IMR-90 (cell line): ENCODE data around the gene ENPP6. TPM values are rescaled to one million over a fixed set of nuclear protein-coding genes. Genes with fewer than 3 reads are reported as not detected.

Experiments used
- ATAC-seq: fragments of 200-7000 bp; cut with Tn5 transposase; 2 replicates; pipeline ENCODE4 v1.9.1; 2020; ENCODE audit warnings: low read depth, mild to moderate bottlenecking, moderate library complexity
- BruUV-seq: library from RNA; stranded (reverse); fragments of 400-500 nt; replicated peaks from 2 replicates; lab custom pipeline; 2021; lab: Mats Ljungman, UMichigan
- CTCF ChIA-PET: fragments of 300-600 bp; formaldehyde crosslinking; extraction: SDS; loops from one replicate; lab custom pipeline; 2021; ENCODE audit warnings: antibody characterized with exemption; lab: Yijun Ruan, JAX
- POLR2A ChIA-PET: fragments of 300-600 bp; sonication (Branson Sonifier 250); formaldehyde crosslinking; loops from one replicate; lab custom pipeline; 2022; ENCODE audit warnings: antibody characterized with exemption; ENCODE audit not compliant: unreplicated experiment; lab: Charles Lee
- DNase-seq: peaks from one replicate; pipeline ENCODE4 v3.0.0; 2013
- H2AFZ ChIP-seq: replicated peaks from 2 replicates; pipeline ENCODE3; 2013; ENCODE audit warnings: low read length, mild to moderate bottlenecking; ENCODE audit not compliant: poor library complexity
- H2AK5ac ChIP-seq: 2 replicates; pipeline ENCODE4 v1.6.1; 2013; ENCODE audit warnings: low read depth, low read length, inconsistent platforms
- H2AK9ac ChIP-seq: replicated peaks from 2 replicates; pipeline ENCODE3; 2013; ENCODE audit warnings: mild to moderate bottlenecking, low read depth, low read length, moderate library complexity; ENCODE audit not compliant: poor library complexity
- H2BK120ac ChIP-seq: 2 replicates; pipeline ENCODE4 v1.6.1; 2013; ENCODE audit warnings: low read depth, low read length, inconsistent platforms
- H2BK15ac ChIP-seq: 3 replicates; pipeline ENCODE4 v1.6.1; 2013; ENCODE audit warnings: low read depth, low read length, inconsistent platforms
- H2BK20ac ChIP-seq: 2 replicates; pipeline ENCODE4 v1.6.1; 2013; ENCODE audit warnings: low read depth, mild to moderate bottlenecking, inconsistent platforms, low read length, moderate library complexity
- H2BK5ac ChIP-seq: 2 replicates; pipeline ENCODE4 v1.6.1; 2013; ENCODE audit warnings: mild to moderate bottlenecking, low read depth, low read length, inconsistent platforms; ENCODE audit not compliant: poor library complexity, severe bottlenecking
- H3K14ac ChIP-seq: replicated peaks from 2 replicates; pipeline ENCODE4 v1.6.1; 2013; ENCODE audit warnings: low read depth, low read length, inconsistent platforms
- H3K18ac ChIP-seq: 2 replicates; pipeline ENCODE4 v1.6.1; 2013; ENCODE audit warnings: low read depth, low read length, control low read depth
- H3K23ac ChIP-seq: 2 replicates; pipeline ENCODE4 v1.6.1; 2013; ENCODE audit warnings: low read depth, low read length, inconsistent platforms
- H3K27ac ChIP-seq: 2 replicates; pipeline ENCODE4 v1.5.1; 2013; ENCODE audit warnings: mild to moderate bottlenecking, control low read depth, low read length; ENCODE audit not compliant: insufficient read depth
- H3K27me3 ChIP-seq: 2 replicates; pipeline ENCODE4 v1.6.1; 2013; ENCODE audit warnings: low read length; ENCODE audit not compliant: control insufficient read depth, insufficient read depth
- H3K36me3 ChIP-seq: 2 replicates; pipeline ENCODE4 v1.6.1; 2013; ENCODE audit warnings: low read length, mixed read lengths; ENCODE audit not compliant: control insufficient read depth, insufficient read depth
- H3K4ac ChIP-seq: 2 replicates; pipeline ENCODE4 v1.6.1; 2013; ENCODE audit warnings: low read depth, low read length, inconsistent platforms
- H3K4me1 ChIP-seq: 2 replicates; pipeline ENCODE4 v1.6.1; 2013; ENCODE audit warnings: low read length, mixed read lengths; ENCODE audit not compliant: control insufficient read depth, insufficient read depth
- H3K4me2 ChIP-seq: 2 replicates; pipeline ENCODE4 v1.6.1; 2013; ENCODE audit warnings: low read depth, mild to moderate bottlenecking, control low read depth, low read length, moderate library complexity
- H3K4me3 ChIP-seq: 2 replicates; pipeline ENCODE4 v1.5.1; 2013; ENCODE audit warnings: low read depth, mild to moderate bottlenecking, control low read depth, low read length, moderate library complexity; ENCODE audit not compliant: insufficient read depth
- H3K56ac ChIP-seq: 2 replicates; pipeline ENCODE4 v1.6.1; 2013; ENCODE audit warnings: low read length, inconsistent platforms; ENCODE audit not compliant: insufficient read depth; ENCODE audit errors: extremely low read depth
- H3K79me1 ChIP-seq, 2 experiments: 2 replicates each; pipeline ENCODE4 v1.6.1; 2013; ENCODE audit warnings: low read length in 2 of 2, inconsistent platforms in 1 of 2, low read depth in 1 of 2
- H3K9ac ChIP-seq: 2 replicates; pipeline ENCODE4 v1.6.1; 2013; ENCODE audit warnings: low read depth, low read length, control low read depth
- H3K9me1 ChIP-seq: 2 replicates; pipeline ENCODE4 v1.6.1; 2013; ENCODE audit warnings: low read length, inconsistent platforms; ENCODE audit not compliant: insufficient read depth
- H3K9me3 ChIP-seq: 2 replicates; pipeline ENCODE4 v1.6.1; 2013; ENCODE audit warnings: low read length; ENCODE audit not compliant: control insufficient read depth, insufficient read depth
- H4K20me1 ChIP-seq: 2 replicates; pipeline ENCODE4 v1.6.1; 2013; ENCODE audit warnings: low read length, inconsistent platforms; ENCODE audit not compliant: insufficient read depth
- H4K5ac ChIP-seq: 2 replicates; pipeline ENCODE4 v1.6.1; 2013; ENCODE audit warnings: mild to moderate bottlenecking, low read depth, low read length, control low read depth
- H4K8ac ChIP-seq, 2 experiments: 2 replicates each; pipeline ENCODE4 v1.6.1; 2013; ENCODE audit warnings: low read depth in 2 of 2, low read length in 2 of 2, control low read depth in 1 of 2, inconsistent platforms in 1 of 2
- H4K91ac ChIP-seq: 2 replicates; pipeline ENCODE4 v1.6.1; 2013; ENCODE audit warnings: low read depth, low read length, inconsistent platforms; ENCODE audit not compliant: insufficient read depth
- RAD21 ChIP-seq: IDR thresholded peaks from 2 replicates; pipeline ENCODE4 v1.6.1; 2012; ENCODE audit warnings: low read length, improper control_type of control experiment
- WGBS, 2 experiments: methylation state at CpG; one replicate each; pipeline versions ENCODE4 v1.1.5 to v1.1.7; 2013; ENCODE audit warnings: missing lambda C conversion rate in 2 of 2; ENCODE audit not compliant: insufficient read length in 1 of 2; ENCODE audit errors: extremely low coverage in 2 of 2; 5-methylcytosine and 5-hydroxymethylcytosine counted together
- dilution Hi-C: fragments of 300-500 bp; cut with HindIII; formaldehyde crosslinking; loops from one replicate; pipeline ENCODE4 v1.14.3; 2018; ENCODE audit warnings: low sequenced_read_pairs; ENCODE audit not compliant: unreplicated experiment
- in situ Hi-C: fragments of 300-500 bp; cut with MboI; formaldehyde crosslinking; loops from 3 replicates; pipeline ENCODE4 v1.14.3; 2019; ENCODE audit warnings: low sequenced_read_pairs, inconsistent platforms, mixed read lengths
- intact Hi-C: fragments of 100-400 bp; cut with micrococcal nuclease; formaldehyde crosslinking; loops from 2 replicates; pipeline ENCODE4 v1.10.0; 2022
- polyA plus RNA-seq, 3 experiments: library from polyadenylated mRNA; depleted of rRNA; stranded (reverse); fragments of >200 nt; gene quantifications; 2 replicates each; pipeline ENCODE4 v1.2.3, GENCODE V29; 2012; ENCODE audit warnings: low replicate concordance in 1 of 3
- total RNA-seq: library from RNA; depleted of rRNA; stranded (reverse); fragments of >200 nt; gene quantifications from 2 replicates; pipeline ENCODE4 v1.2.3, GENCODE V29; 2012
- TF ChIP-seq, protein P1 (sequence below): fragments of 150-350 bp; IDR thresholded peaks from 2 replicates; pipeline ENCODE4 v1.6.1; 2016; ENCODE audit warnings: low read depth, mild to moderate bottlenecking, low read length, moderate library complexity, borderline replicate concordance
- TF ChIP-seq, protein P2 (sequence below): conservative IDR thresholded peaks from 2 replicates; pipeline ENCODE4 v1.5.1; 2012; ENCODE audit warnings: mild to moderate bottlenecking, low read depth, low read length, improper control_type of control experiment

Gene ENPP6
- total and polyA plus RNA-seq, 2 of the 4 experiments (the other 2 are of a cell fraction): not detected

DNA sequence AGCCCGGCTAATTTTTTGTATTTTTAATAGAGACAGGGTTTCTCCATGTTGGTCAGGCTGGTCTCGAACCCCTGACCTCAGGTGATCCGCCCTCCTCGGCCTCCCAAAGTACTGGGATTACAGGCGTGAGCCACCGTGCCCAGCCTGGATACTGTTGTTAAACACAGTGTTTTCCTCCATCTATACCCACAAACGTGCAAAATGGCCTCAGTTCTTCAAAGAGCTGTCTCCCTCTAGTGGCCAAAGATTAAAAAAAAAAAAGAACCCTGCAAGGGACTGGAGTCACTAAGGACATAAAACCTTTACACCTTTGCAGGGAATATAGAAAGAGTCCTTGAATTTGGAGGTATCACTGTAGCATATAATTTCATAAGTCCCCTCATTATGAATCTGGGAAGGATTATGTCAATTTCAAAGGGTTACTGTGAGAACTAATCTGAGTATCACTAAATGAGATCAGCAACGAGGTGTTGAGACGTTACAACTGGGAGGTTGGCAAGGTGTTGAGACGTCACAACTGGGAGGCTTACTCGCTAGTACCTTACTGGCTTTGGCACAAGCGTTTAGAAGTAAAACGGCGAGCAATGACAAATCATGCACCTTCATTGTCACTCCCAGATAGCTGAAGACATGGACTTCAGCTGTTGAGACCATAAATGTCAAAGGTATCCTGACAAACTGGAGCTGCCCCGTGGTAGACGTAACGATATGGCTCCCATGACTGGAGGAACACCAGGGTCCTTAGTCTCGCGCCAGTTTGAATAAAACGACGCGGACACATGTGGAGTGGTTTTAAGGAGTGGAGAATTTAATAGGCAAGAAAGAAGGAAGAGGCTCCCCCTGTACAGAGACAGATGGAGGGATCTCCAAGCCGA is 33.4 kb upstream of the ENPP6 start:
- H2BK5ac ChIP-seq: no peak overlapping the region
- H3K27ac ChIP-seq: no peak overlapping the region
- intact Hi-C loops (loop anchor here (1.0 kb wide), 1 partner anchor 411 kb away; no protein-coding TSS in a partner anchor), dilution Hi-C loops (no loop called here), in situ Hi-C loops (no loop called here)
- H3K4ac ChIP-seq: no peak overlapping the region
- H3K27me3 ChIP-seq: no peaks in the 10 kb centered on the region
- H4K91ac ChIP-seq: no peak overlapping the region
- TF ChIP-seq, protein P1, sequence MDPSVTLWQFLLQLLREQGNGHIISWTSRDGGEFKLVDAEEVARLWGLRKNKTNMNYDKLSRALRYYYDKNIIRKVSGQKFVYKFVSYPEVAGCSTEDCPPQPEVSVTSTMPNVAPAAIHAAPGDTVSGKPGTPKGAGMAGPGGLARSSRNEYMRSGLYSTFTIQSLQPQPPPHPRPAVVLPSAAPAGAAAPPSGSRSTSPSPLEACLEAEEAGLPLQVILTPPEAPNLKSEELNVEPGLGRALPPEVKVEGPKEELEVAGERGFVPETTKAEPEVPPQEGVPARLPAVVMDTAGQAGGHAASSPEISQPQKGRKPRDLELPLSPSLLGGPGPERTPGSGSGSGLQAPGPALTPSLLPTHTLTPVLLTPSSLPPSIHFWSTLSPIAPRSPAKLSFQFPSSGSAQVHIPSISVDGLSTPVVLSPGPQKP: no peak
- TF ChIP-seq, protein P2, sequence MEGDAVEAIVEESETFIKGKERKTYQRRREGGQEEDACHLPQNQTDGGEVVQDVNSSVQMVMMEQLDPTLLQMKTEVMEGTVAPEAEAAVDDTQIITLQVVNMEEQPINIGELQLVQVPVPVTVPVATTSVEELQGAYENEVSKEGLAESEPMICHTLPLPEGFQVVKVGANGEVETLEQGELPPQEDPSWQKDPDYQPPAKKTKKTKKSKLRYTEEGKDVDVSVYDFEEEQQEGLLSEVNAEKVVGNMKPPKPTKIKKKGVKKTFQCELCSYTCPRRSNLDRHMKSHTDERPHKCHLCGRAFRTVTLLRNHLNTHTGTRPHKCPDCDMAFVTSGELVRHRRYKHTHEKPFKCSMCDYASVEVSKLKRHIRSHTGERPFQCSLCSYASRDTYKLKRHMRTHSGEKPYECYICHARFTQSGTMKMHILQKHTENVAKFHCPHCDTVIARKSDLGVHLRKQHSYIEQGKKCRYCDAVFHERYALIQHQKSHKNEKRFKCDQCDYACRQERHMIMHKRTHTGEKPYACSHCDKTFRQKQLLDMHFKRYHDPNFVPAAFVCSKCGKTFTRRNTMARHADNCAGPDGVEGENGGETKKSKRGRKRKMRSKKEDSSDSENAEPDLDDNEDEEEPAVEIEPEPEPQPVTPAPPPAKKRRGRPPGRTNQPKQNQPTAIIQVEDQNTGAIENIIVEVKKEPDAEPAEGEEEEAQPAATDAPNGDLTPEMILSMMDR: peak; percentile 62
- peak; percentile 49 for TF ChIP-seq RAD21
- no peak overlapping the region for H2BK15ac ChIP-seq
- ATAC-seq: peak; percentile 79
- no peak overlapping the region for H2AK9ac ChIP-seq
- H2BK20ac ChIP-seq: no peak overlapping the region
- no peak overlapping the region for H3K4me2 ChIP-seq
- H2AFZ ChIP-seq: no peak overlapping the region
- H3K9me1 ChIP-seq: no peaks in the 10 kb centered on the region
- WGBS, 2 experiments: 79% methylated on average over 8 of the region's 23 CpGs; no CpG with 5 or more reads in 1 of the 2 experiments
- H2AK5ac ChIP-seq: no peak overlapping the region
- no peaks in the 10 kb centered on the region for H4K20me1 ChIP-seq
- no peak overlapping the region for H3K9ac ChIP-seq
- no peaks in the 10 kb centered on the region for H3K4me1 ChIP-seq
- no peaks in the 10 kb centered on the region for H3K9me3 ChIP-seq
- no peaks in the 10 kb centered on the region for H3K79me1 ChIP-seq
- no TSS peak for BruUV-seq
- ChIA-PET CTCF (interaction anchor here (0.7 to 1.5 kb wide), 3 partner anchors 12 to 943 kb away, joined by 3 to 6 read pairs (median 5); no protein-coding TSS in a partner anchor), POLR2A (interaction anchor here (0.6 kb wide), 1 partner anchor 100 kb away, joined by 3 read pairs; no protein-coding TSS in a partner anchor)
- no peak overlapping the region for H3K18ac ChIP-seq
- H3K56ac ChIP-seq: no peak overlapping the region
- H4K8ac ChIP-seq: no peak overlapping the region
- H3K14ac ChIP-seq: no peak overlapping the region
- peak; percentile 60 for DNase-seq
- H3K36me3 ChIP-seq: no peaks in the 10 kb centered on the region
- H4K5ac ChIP-seq: no peak overlapping the region
- H3K4me3 ChIP-seq: no peak overlapping the region
- no peak overlapping the region for H3K23ac ChIP-seq
- no peak overlapping the region for H2BK120ac ChIP-seq
